B cell (primary cell): Measurements from ENCODE around the gene MAB21L4. TPM values are rescaled to one million over a fixed set of nuclear protein-coding genes. Genes with fewer than 3 reads are reported as not detected.

Source experiments
- ATAC-seq: fragments of 200-7000 bp; cut with Tn5 transposase; one replicate; pipeline ENCODE4 v1.10.0; 2021; ENCODE audit warnings: low read depth, mild to moderate bottlenecking, moderate number of reproducible peaks, moderate library complexity
- CTCF ChIA-PET: fragments of 350-600 bp; sonication (Branson Sonifier 250); formaldehyde crosslinking; loops from one replicate; lab custom pipeline; 2021; ENCODE audit warnings: antibody characterized with exemption, inconsistent platforms; lab: Charles Lee
- POLR2A ChIA-PET: fragments of 350-600 bp; sonication (Branson Sonifier 250); formaldehyde crosslinking; loops from one replicate; lab custom pipeline; 2021; ENCODE audit warnings: antibody characterized with exemption; lab: Charles Lee
- DNase-seq: peaks from one replicate; pipeline ENCODE4 v3.0.0; 2013
- H2AFZ ChIP-seq: 2 replicates; pipeline ENCODE4 v1.6.1; 2012; ENCODE audit warnings: mild to moderate bottlenecking, low read depth, low read length; ENCODE audit not compliant: insufficient read depth, poor library complexity, severe bottlenecking
- H3K27ac ChIP-seq, 2 donors: 1 replicate in 1 of 2; 2 replicates in 1 of 2; pipeline ENCODE4 v1.5.1; 2012 to 2013; ENCODE audit warnings: low read length in 2 of 2, mild to moderate bottlenecking in 2 of 2, moderate library complexity in 1 of 2
- H3K27me3 ChIP-seq, 4 experiments: fragments of 200-600 bp in 1 of 4; sonication (generic) in 1 of 4; replicated peaks in 1 of 4; 1 replicate in 2 of 4; 2 replicates in 2 of 4; pipeline versions ENCODE4 v1.6.1 to v1.7.0; 2013 to 2016; ENCODE audit warnings: low read length in 3 of 4, mild to moderate bottlenecking in 2 of 4, mixed read lengths in 1 of 4, moderate library complexity in 1 of 4; ENCODE audit not compliant: insufficient read depth in 4 of 4, control insufficient read depth in 3 of 4; ENCODE audit errors: control extremely low read depth in 1 of 4
- H3K36me3 ChIP-seq, 2 experiments: replicated peaks in 1 of 2; 1 replicate in 1 of 2; 2 replicates in 1 of 2; pipeline versions ENCODE4 v1.6.1 to v1.7.1; 2013; ENCODE audit warnings: low read length in 1 of 2; ENCODE audit not compliant: insufficient read depth in 2 of 2, control insufficient read depth in 1 of 2; ENCODE audit errors: control extremely low read depth in 1 of 2, extremely low read depth in 1 of 2
- H3K4me1 ChIP-seq, 2 donors: fragments of 200-600 bp in 1 of 2; sonication (generic) in 1 of 2; 1 replicate in 1 of 2; 2 replicates in 1 of 2; pipeline versions ENCODE4 v1.5.1 to v1.6.1; 2013 to 2017; ENCODE audit warnings: low read length in 2 of 2; ENCODE audit not compliant: control insufficient read depth in 2 of 2, insufficient read depth in 2 of 2
- H3K4me2 ChIP-seq: replicated peaks from 2 replicates; pipeline ENCODE3; 2012; ENCODE audit warnings: mild to moderate bottlenecking, low read depth, low read length; ENCODE audit not compliant: poor library complexity, severe bottlenecking
- H3K4me3 ChIP-seq, 5 experiments: fragments of 200-600 bp in 1 of 5; sonication (generic) in 1 of 5; 1 replicate in 3 of 5; 2 replicates in 2 of 5; pipeline versions ENCODE4 v1.5.1 to v1.7.0; 2011 to 2016; ENCODE audit warnings: low read length in 4 of 5, mild to moderate bottlenecking in 4 of 5, low read depth in 2 of 5, control low read depth in 1 of 5, moderate library complexity in 1 of 5; ENCODE audit not compliant: insufficient read depth in 1 of 5; ENCODE audit errors: control extremely low read depth in 1 of 5, extremely low read depth in 1 of 5
- H3K79me2 ChIP-seq: fragments of 200-600 bp; sonication (generic); one replicate; pipeline ENCODE4 v1.6.0; 2016; ENCODE audit warnings: low read length; ENCODE audit not compliant: control insufficient read depth, insufficient read depth
- H3K9ac ChIP-seq: fragments of 200-600 bp; sonication (generic); 2 replicates; pipeline ENCODE4 v1.6.1; 2017; ENCODE audit warnings: mild to moderate bottlenecking, low read length, moderate library complexity
- H3K9me3 ChIP-seq, 3 donors: one replicate each; pipeline versions ENCODE4 v1.6.1 to v1.7.1; 2013; ENCODE audit warnings: low read length in 2 of 3; ENCODE audit not compliant: control insufficient read depth in 2 of 3, insufficient read depth in 1 of 3; ENCODE audit errors: control extremely low read depth in 1 of 3
- H4K20me1 ChIP-seq: 2 replicates; pipeline ENCODE4 v1.6.0; 2012; ENCODE audit warnings: mild to moderate bottlenecking, low read length; ENCODE audit not compliant: insufficient read depth, control insufficient read depth, poor library complexity, severe bottlenecking
- H3K27ac Mint-ChIP-seq: one replicate; pipeline ENCODE4 v1.8.0; 2021; ENCODE audit warnings: mixed read lengths
- H3K27me3 Mint-ChIP-seq: one replicate; pipeline ENCODE4 v1.8.0; 2021; ENCODE audit warnings: mixed read lengths
- H3K4me1 Mint-ChIP-seq: one replicate; pipeline ENCODE4 v1.8.0; 2021; ENCODE audit warnings: mixed read lengths
- H3K4me3 Mint-ChIP-seq: one replicate; pipeline ENCODE4 v1.8.0; 2021; ENCODE audit warnings: mixed read lengths
- H3K9me3 Mint-ChIP-seq: one replicate; pipeline ENCODE4 v1.8.0; 2022; ENCODE audit warnings: mixed read lengths; ENCODE audit not compliant: insufficient read depth
- EZH2 ChIP-seq: IDR thresholded peaks from 2 replicates; pipeline ENCODE4 v1.6.1; 2012; ENCODE audit warnings: borderline replicate concordance, low read depth, mild to moderate bottlenecking, moderate library complexity, low read length; ENCODE audit not compliant: insufficient read depth, poor library complexity, severe bottlenecking
- WGBS: methylation state at CpG from one replicate; pipeline ENCODE4 v1.1.5; 2013; ENCODE audit warnings: missing lambda C conversion rate; ENCODE audit not compliant: insufficient coverage; 5-methylcytosine and 5-hydroxymethylcytosine counted together
- intact Hi-C: fragments of 100-400 bp; cut with micrococcal nuclease; formaldehyde crosslinking; loops from one replicate; pipeline ENCODE4 v1.10.0; 2022
- polyA plus RNA-seq: library from polyadenylated mRNA; depleted of rRNA; stranded (reverse); fragments of >200 nt; gene quantifications from 2 replicates; pipeline ENCODE4 v1.2.3, GENCODE V29; 2012
- total RNA-seq, 2 donors: library from RNA; stranded (reverse); fragments of 120-200 nt in 1 of 2; gene quantifications; 1 replicate in 1 of 2; 2 replicates in 1 of 2; pipeline versions ENCODE4 v1.2.3 to v1.2.4, GENCODE V29; 2013 to 2022
- TF ChIP-seq, protein P1 (sequence below): fragments of 200-600 bp; IDR thresholded peaks from one replicate; pipeline ENCODE4 v1.8.0; 2022; ENCODE audit warnings: antibody characterized with exemption, mild to moderate bottlenecking

Gene MAB21L4
- total and polyA plus RNA-seq, 2 donors (not counting 1 experiment from before 2014, with no cell fraction given): not detected

GRCh38 chr2:240925568-240926515 is 29.9 kb upstream of the MAB21L4 start:
- no peaks in the 10 kb centered on the region for H3K27me3 ChIP-seq
- H3K27ac Mint-ChIP-seq: no peak overlapping the region
- peaks cover 0 to 3% (median 0%) of the 10 kb centered on the region in 3 donors for H3K9me3 ChIP-seq
- ATAC-seq (no peak), DNase-seq (no peak)
- 91% methylated on average over 22 of the region's 29 CpGs for WGBS
- no peaks in the 10 kb centered on the region for H3K9me3 Mint-ChIP-seq
- no peak overlapping the region for H2AFZ ChIP-seq
- no peaks in the 10 kb centered on the region for H3K36me3 ChIP-seq
- H3K4me3 ChIP-seq: no peak overlapping the region
- intact Hi-C loops: no loop called here
- CTCF ChIA-PET: interaction anchor here (0.6 kb wide), 1 partner anchor 102 kb away, joined by 3 read pairs; no protein-coding TSS in a partner anchor
- H3K27me3 Mint-ChIP-seq: peaks cover 3% of the 10 kb centered on the region
- H3K27ac ChIP-seq: no peak overlapping the region
- H3K4me1 Mint-ChIP-seq: no peaks in the 10 kb centered on the region
- TF ChIP-seq, protein P1, sequence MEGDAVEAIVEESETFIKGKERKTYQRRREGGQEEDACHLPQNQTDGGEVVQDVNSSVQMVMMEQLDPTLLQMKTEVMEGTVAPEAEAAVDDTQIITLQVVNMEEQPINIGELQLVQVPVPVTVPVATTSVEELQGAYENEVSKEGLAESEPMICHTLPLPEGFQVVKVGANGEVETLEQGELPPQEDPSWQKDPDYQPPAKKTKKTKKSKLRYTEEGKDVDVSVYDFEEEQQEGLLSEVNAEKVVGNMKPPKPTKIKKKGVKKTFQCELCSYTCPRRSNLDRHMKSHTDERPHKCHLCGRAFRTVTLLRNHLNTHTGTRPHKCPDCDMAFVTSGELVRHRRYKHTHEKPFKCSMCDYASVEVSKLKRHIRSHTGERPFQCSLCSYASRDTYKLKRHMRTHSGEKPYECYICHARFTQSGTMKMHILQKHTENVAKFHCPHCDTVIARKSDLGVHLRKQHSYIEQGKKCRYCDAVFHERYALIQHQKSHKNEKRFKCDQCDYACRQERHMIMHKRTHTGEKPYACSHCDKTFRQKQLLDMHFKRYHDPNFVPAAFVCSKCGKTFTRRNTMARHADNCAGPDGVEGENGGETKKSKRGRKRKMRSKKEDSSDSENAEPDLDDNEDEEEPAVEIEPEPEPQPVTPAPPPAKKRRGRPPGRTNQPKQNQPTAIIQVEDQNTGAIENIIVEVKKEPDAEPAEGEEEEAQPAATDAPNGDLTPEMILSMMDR: no peak
- no peak for TF ChIP-seq EZH2
- no peaks in the 10 kb centered on the region for H3K79me2 ChIP-seq
- no peaks in the 10 kb centered on the region for H3K4me1 ChIP-seq
- POLR2A ChIA-PET: no interaction called here
- no peaks in the 10 kb centered on the region for H4K20me1 ChIP-seq
- H3K9ac ChIP-seq: no peak overlapping the region
- no peak overlapping the region for H3K4me3 Mint-ChIP-seq
- H3K4me2 ChIP-seq: no peak overlapping the region

DNA sequence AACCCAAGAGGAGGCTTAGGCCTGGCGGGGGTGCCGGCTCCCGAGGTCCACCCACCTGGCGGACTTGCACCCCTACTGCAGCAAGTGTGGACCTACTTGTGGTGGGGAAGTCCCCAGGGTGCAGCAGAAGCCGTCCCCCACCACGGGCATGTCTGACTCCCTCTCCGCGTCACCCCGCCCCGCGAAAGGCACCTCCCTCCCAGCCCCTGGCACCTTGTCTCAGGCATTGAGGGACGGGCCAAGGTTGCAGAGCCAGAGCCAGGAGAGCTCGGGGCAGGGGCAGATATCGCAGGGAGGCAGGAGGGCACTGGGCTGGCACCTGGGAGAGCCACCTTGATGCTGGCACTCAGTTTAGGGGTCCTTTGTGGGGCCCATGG is 29.2 kb upstream of the MAB21L4 start:
- Histone ChIP-seq H3K4me1 (no peaks in the 10 kb centered on the region), H2AFZ (no peak overlapping the region), H4K20me1 (no peaks in the 10 kb centered on the region), H3K36me3 (no peaks in the 10 kb centered on the region), H3K4me2 (no peak overlapping the region), H3K27me3 (no peaks in the 10 kb centered on the region), H3K9ac (no peak overlapping the region), H3K9me3 (peaks cover 0 to 3% (median 0%) of the 10 kb centered on the region in 3 donors), H3K4me3 (no peak overlapping the region), H3K27ac (no peak overlapping the region), H3K79me2 (no peaks in the 10 kb centered on the region)
- CTCF ChIA-PET: no interaction called here
- no peak for TF ChIP-seq EZH2
- TF ChIP-seq, protein P1: no peak
- Mint-ChIP-seq H3K27me3 (peaks cover 3% of the 10 kb centered on the region), H3K27ac (no peak overlapping the region), H3K4me3 (no peak overlapping the region), H3K9me3 (no peaks in the 10 kb centered on the region), H3K4me1 (no peaks in the 10 kb centered on the region)
- POLR2A ChIA-PET: no interaction called here
- 78% methylated on average over 13 of the region's 14 CpGs for WGBS
- intact Hi-C loops: no loop called here
- DNase-seq (no peak), ATAC-seq (no peak)
